ENCODE data around the gene ABO.
"Not testable (repeated sequence)": the region's sequence is repeated elsewhere in the genome, so short reads cannot be mapped to it uniquely, and the experiment has no call there.

Gene ABO

GRCh38 chr9:133275105-133276000 lies at the start of gene ABO:
Gene ABO, minus strand, starts transcription at chr9:133275201.
- peak; percentile 42 for DNase-seq

GRCh38 chr9:133323991-133324703 lies 49.1 kb upstream of the ABO start:
- no peak for DNase-seq

- DNase-seq = no peak
Observed at GRCh38 chr9:133323211-133323610, 48.2 kb upstream of the ABO start.

- no peak for DNase-seq
Observed at GRCh38 chr9:133322701-133323100, 47.7 kb upstream of the ABO start.

- DNase-seq = no peak
Observed at GRCh38 chr9:133321411-133321935, 46.5 kb upstream of the ABO start.

GRCh38 chr9:133320421-133320881 lies 45.5 kb upstream of the ABO start:
- no peak for DNase-seq

GRCh38 chr9:133317551-133317950 lies 42.5 kb upstream of the ABO start:
- not testable (repeated sequence) for DNase-seq

GRCh38 chr9:133315997-133316396 lies 41.0 kb upstream of the ABO start:
- no peak for DNase-seq

- DNase-seq = no peak
Observed at GRCh38 chr9:133309608-133310007, 34.6 kb upstream of the ABO start.

- no peak for DNase-seq
Observed at GRCh38 chr9:133307301-133307700, 32.3 kb upstream of the ABO start.

GRCh38 chr9:133306242-133307204 lies 31.5 kb upstream of the ABO start:
- DNase-seq = no peak

- no peak for DNase-seq
Observed at GRCh38 chr9:133305731-133306130, 30.7 kb upstream of the ABO start.

- DNase-seq = no peak
Observed at GRCh38 chr9:133304477-133305377, 29.7 kb upstream of the ABO start.

GRCh38 chr9:133304158-133304470 lies 29.1 kb upstream of the ABO start:
- no peak for DNase-seq

- DNase-seq = no peak
Observed at GRCh38 chr9:133303266-133304157, 28.5 kb upstream of the ABO start.

- DNase-seq = no peak
Observed at GRCh38 chr9:133301253-133302230, 26.5 kb upstream of the ABO start.

- not testable (repeated sequence) for DNase-seq
Observed at GRCh38 chr9:133299996-133300395, 25.0 kb upstream of the ABO start.

GRCh38 chr9:133294257-133294656 lies 19.3 kb upstream of the ABO start:
- no peak for DNase-seq

GRCh38 chr9:133290751-133291302 lies 15.8 kb upstream of the ABO start:
- no peak for DNase-seq
